Neural cell (in vitro differentiated cells): ENCODE results near the gene GPR142. TPM values are rescaled to one million over a fixed set of nuclear protein-coding genes. Genes with fewer than 3 reads are reported as not detected.

Experiments
- H2AFZ ChIP-seq: fragments of 200-600, 300-800 bp; sonication (generic), shearing (Covaris generic); 2 replicates; pipeline ENCODE4 v1.6.0; 2014; ENCODE audit warnings: low read depth, mild to moderate bottlenecking, antibody characterized with exemption, low read length, moderate library complexity
- H3F3A ChIP-seq: fragments of 200-600 bp; shearing (Covaris generic); 2 replicates; pipeline ENCODE4 v1.6.1; 2016; ENCODE audit warnings: mild to moderate bottlenecking, moderate library complexity, mixed read lengths, antibody characterized with exemption, low read length; ENCODE audit not compliant: insufficient read depth, poor library complexity, severe bottlenecking
- H3K27ac ChIP-seq: fragments of 200-600, 300-800 bp; sonication (generic), shearing (Covaris generic); 2 replicates; pipeline ENCODE4 v1.5.1; 2014; ENCODE audit warnings: mild to moderate bottlenecking, low read length, moderate library complexity
- H3K27me3 ChIP-seq: fragments of 300-800, 200-600 bp; sonication (generic), shearing (Covaris generic); 2 replicates; pipeline ENCODE4 v1.6.0; 2014; ENCODE audit warnings: mild to moderate bottlenecking, low read depth, low read length, moderate library complexity; ENCODE audit not compliant: insufficient read depth
- H3K36me3 ChIP-seq: fragments of 300-800, 200-600 bp; sonication (generic), shearing (Covaris generic); 2 replicates; pipeline ENCODE4 v1.5.1; 2014; ENCODE audit warnings: mild to moderate bottlenecking, antibody characterized with exemption, low read length, moderate library complexity; ENCODE audit not compliant: insufficient read depth
- H3K4me2 ChIP-seq: fragments of 300-800, 200-600 bp; sonication (generic), shearing (Covaris generic); 2 replicates; pipeline ENCODE4 v1.6.0; 2014; ENCODE audit warnings: mild to moderate bottlenecking, low read length
- H3K4me3 ChIP-seq: fragments of 300-800, 200-600 bp; sonication (generic), shearing (Covaris generic); 2 replicates; pipeline ENCODE4 v1.5.1; 2014; ENCODE audit warnings: mild to moderate bottlenecking, low read length, moderate library complexity
- H3K79me2 ChIP-seq: fragments of 200-600 bp; shearing (Covaris generic); replicated peaks from 2 replicates; pipeline ENCODE4 v1.6.0; 2014; ENCODE audit warnings: mild to moderate bottlenecking, low read length, moderate library complexity; ENCODE audit not compliant: insufficient read depth
- H3K9ac ChIP-seq: fragments of 300-800, 200-600 bp; sonication (generic), shearing (Covaris generic); 2 replicates; pipeline ENCODE4 v1.6.1; 2016; ENCODE audit warnings: mild to moderate bottlenecking, low read length, mixed read lengths
- H3K9me2 ChIP-seq: fragments of 200-600 bp; shearing (Covaris generic); 2 replicates; pipeline ENCODE4 v1.6.1; 2016; ENCODE audit warnings: mild to moderate bottlenecking, low read length, mixed read lengths; ENCODE audit not compliant: insufficient read depth
- H3K9me3 ChIP-seq: fragments of 200-600, 300-800 bp; sonication (generic), shearing (Covaris generic); 2 replicates; pipeline ENCODE4 v1.6.1; 2016; ENCODE audit warnings: mild to moderate bottlenecking, mixed run types, low read length, moderate library complexity, mixed read lengths
- H4K20me1 ChIP-seq: fragments of 200-600 bp; shearing (Covaris generic); 2 replicates; pipeline ENCODE4 v1.6.1; 2016; ENCODE audit warnings: mild to moderate bottlenecking, mixed run types; ENCODE audit not compliant: insufficient read depth
- CTCF ChIP-seq: fragments of 450-650 bp; IDR thresholded peaks from 2 replicates; pipeline ENCODE4 v1.5.1; 2014; ENCODE audit warnings: antibody characterized with exemption, mild to moderate bottlenecking, moderate library complexity; ENCODE audit not compliant: poor library complexity, severe bottlenecking
- EP300 ChIP-seq: fragments of 450-650 bp; conservative IDR thresholded peaks from 2 replicates; pipeline ENCODE4 v1.6.1; 2014; ENCODE audit warnings: antibody characterized with exemption, mild to moderate bottlenecking, moderate library complexity; ENCODE audit not compliant: poor library complexity, severe bottlenecking
- EZH2 ChIP-seq: fragments of 200-600, 300-800 bp; shearing (Covaris generic), sonication (generic); IDR thresholded peaks from 2 replicates; pipeline ENCODE4 v1.6.1; 2014; ENCODE audit warnings: antibody characterized with exemption, low read length, borderline replicate concordance, mild to moderate bottlenecking; ENCODE audit not compliant: insufficient read depth, poor library complexity, severe bottlenecking
- MXI1 ChIP-seq: fragments of 450-650 bp; conservative IDR thresholded peaks from 2 replicates; pipeline ENCODE4 v1.6.1; 2014; ENCODE audit warnings: antibody characterized with exemption, mild to moderate bottlenecking; ENCODE audit not compliant: poor library complexity, severe bottlenecking
- POLR2AphosphoS5 ChIP-seq: IDR thresholded peaks from 2 replicates; pipeline ENCODE4 v1.6.1; 2012
- RAD21 ChIP-seq: fragments of 450-650 bp; conservative IDR thresholded peaks from 2 replicates; pipeline ENCODE4 v1.6.1; 2014; ENCODE audit warnings: antibody characterized with exemption, mild to moderate bottlenecking, moderate library complexity
- REST ChIP-seq: IDR thresholded peaks from 2 replicates; pipeline ENCODE4 v1.6.1; 2012; ENCODE audit warnings: borderline replicate concordance
- SMC3 ChIP-seq: fragments of 450-650 bp; conservative IDR thresholded peaks from 2 replicates; pipeline ENCODE4 v1.6.1; 2014; ENCODE audit warnings: antibody characterized with exemption, mild to moderate bottlenecking, moderate library complexity; ENCODE audit not compliant: poor library complexity
- TAF1 ChIP-seq: IDR thresholded peaks from 2 replicates; pipeline ENCODE4 v1.6.1; 2012; ENCODE audit warnings: low read depth
- polyA plus RNA-seq: library from polyadenylated mRNA; depleted of rRNA; stranded (reverse); fragments of >200 nt; gene quantifications from 2 replicates; pipeline ENCODE4 v1.2.3, GENCODE V29; 2014

GPR142 gene
- polyA plus RNA-seq, 1 donor from 2014 or later, result not detected

- Histone ChIP-seq H3K79me2 (no peaks in the 10 kb centered on the region), H4K20me1 (no peaks in the 10 kb centered on the region), H3K4me3 (no peak overlapping the region), H3K9ac (no peak overlapping the region), H3K27me3 (no peaks in the 10 kb centered on the region), H3K4me2 (no peak overlapping the region), H3F3A (no peaks in the 10 kb centered on the region), H2AFZ (no peak overlapping the region), H3K9me3 (no peaks in the 10 kb centered on the region), H3K27ac (no peak overlapping the region), H3K9me2 (no peaks in the 10 kb centered on the region), H3K36me3 (no peaks in the 10 kb centered on the region)
- no peak for TF ChIP-seq REST
- no peak for TF ChIP-seq EZH2
- TF ChIP-seq RAD21, result no peak
- no peak for TF ChIP-seq POLR2AphosphoS5
- no peak for TF ChIP-seq CTCF
- no peak for TF ChIP-seq TAF1
- TF ChIP-seq MXI1, result no peak
- no peak for TF ChIP-seq SMC3
- TF ChIP-seq EP300, result no peak
Observed at GRCh38 chr17:74385201-74385600, 17.9 kb downstream of the GPR142 start.

- H3K36me3 ChIP-seq, result no peaks in the 10 kb centered on the region
- no peaks in the 10 kb centered on the region for H3K9me2 ChIP-seq
- no peaks in the 10 kb centered on the region for H4K20me1 ChIP-seq
- no peak overlapping the region for H3K9ac ChIP-seq
- H3F3A ChIP-seq, result no peaks in the 10 kb centered on the region
- no peak overlapping the region for H3K4me3 ChIP-seq
- no peaks in the 10 kb centered on the region for H3K27me3 ChIP-seq
- H3K79me2 ChIP-seq, result no peaks in the 10 kb centered on the region
- TF ChIP-seq RAD21 (no peak), EZH2 (no peak), POLR2AphosphoS5 (no peak), CTCF (no peak), MXI1 (no peak), EP300 (no peak), SMC3 (no peak), REST (no peak), TAF1 (no peak)
- H3K4me2 ChIP-seq, result no peak overlapping the region
- H2AFZ ChIP-seq, result no peak overlapping the region
- H3K9me3 ChIP-seq, result no peaks in the 10 kb centered on the region
- no peak overlapping the region for H3K27ac ChIP-seq
Observed at GRCh38 chr17:74386386-74386785, 19.1 kb downstream of the GPR142 start.
